Measurements from ENCODE around the gene MUC5B.
"Not testable (repeated sequence)": the region's sequence is repeated elsewhere in the genome, so short reads cannot be mapped to it uniquely, and the experiment has no call there.

Gene MUC5B

GRCh38 chr11:1180947-1181391 lies 41.9 kb upstream of the MUC5B start:
- Histone ChIP-seq H3K9ac (ENCODE audit: low read depth, low read length) (no peak overlapping the region), H3K9me3 (ENCODE audit: control insufficient read depth, insufficient read depth, low read length) (no peaks in the 10 kb centered on the region), H3K4me1 (ENCODE audit: insufficient read depth, low read length) (no peaks in the 10 kb centered on the region), H3K36me3 (ENCODE audit: insufficient read depth, low read length) (no peaks in the 10 kb centered on the region)

- no peak overlapping the region for H3K9ac ChIP-seq (ENCODE audit: low read depth, low read length)
- H3K4me1 ChIP-seq (ENCODE audit: insufficient read depth, low read length), result no peaks in the 10 kb centered on the region
- no peaks in the 10 kb centered on the region for H3K36me3 ChIP-seq (ENCODE audit: insufficient read depth, low read length)
- no peaks in the 10 kb centered on the region for H3K9me3 ChIP-seq (ENCODE audit: control insufficient read depth, insufficient read depth, low read length)
Observed at GRCh38 chr11:1181420-1181819, 41.4 kb upstream of the MUC5B start.

GRCh38 chr11:1181853-1182535 lies 40.9 kb upstream of the MUC5B start:
- H3K9me3 ChIP-seq (ENCODE audit: control insufficient read depth, insufficient read depth, low read length), result no peaks in the 10 kb centered on the region
- H3K9ac ChIP-seq (ENCODE audit: low read depth, low read length), result no peak overlapping the region
- no peaks in the 10 kb centered on the region for H3K36me3 ChIP-seq (ENCODE audit: insufficient read depth, low read length)
- no peaks in the 10 kb centered on the region for H3K4me1 ChIP-seq (ENCODE audit: insufficient read depth, low read length)

- H3K9ac ChIP-seq (ENCODE audit: low read depth, low read length); H3K4me1 ChIP-seq (ENCODE audit: insufficient read depth, low read length); H3K9me3 ChIP-seq (ENCODE audit: control insufficient read depth, insufficient read depth, low read length); H3K36me3 ChIP-seq (ENCODE audit: insufficient read depth, low read length): not testable (repeated sequence)
Observed at GRCh38 chr11:1184139-1184538, 38.7 kb upstream of the MUC5B start.

- H3K4me1 ChIP-seq (ENCODE audit: insufficient read depth, low read length); H3K9me3 ChIP-seq (ENCODE audit: control insufficient read depth, insufficient read depth, low read length); H3K36me3 ChIP-seq (ENCODE audit: insufficient read depth, low read length); H3K9ac ChIP-seq (ENCODE audit: low read depth, low read length): not testable (repeated sequence)
Observed at GRCh38 chr11:1188451-1189130, 34.3 kb upstream of the MUC5B start.

GRCh38 chr11:1189816-1190215 lies 33.0 kb upstream of the MUC5B start:
- H3K4me1 ChIP-seq (ENCODE audit: insufficient read depth, low read length); H3K36me3 ChIP-seq (ENCODE audit: insufficient read depth, low read length); H3K9me3 ChIP-seq (ENCODE audit: control insufficient read depth, insufficient read depth, low read length); H3K9ac ChIP-seq (ENCODE audit: low read depth, low read length): not testable (repeated sequence)

- H3K9ac ChIP-seq (ENCODE audit: low read depth, low read length); H3K36me3 ChIP-seq (ENCODE audit: insufficient read depth, low read length); H3K9me3 ChIP-seq (ENCODE audit: control insufficient read depth, insufficient read depth, low read length); H3K4me1 ChIP-seq (ENCODE audit: insufficient read depth, low read length): not testable (repeated sequence)
Observed at GRCh38 chr11:1191786-1192470, 30.9 kb upstream of the MUC5B start.

- no peaks in the 10 kb centered on the region for H3K9me3 ChIP-seq (ENCODE audit: control insufficient read depth, insufficient read depth, low read length)
- H3K9ac ChIP-seq (ENCODE audit: low read depth, low read length), result no peak overlapping the region
- H3K36me3 ChIP-seq (ENCODE audit: insufficient read depth, low read length), result no peaks in the 10 kb centered on the region
- H3K4me1 ChIP-seq (ENCODE audit: insufficient read depth, low read length), result no peaks in the 10 kb centered on the region
Observed at GRCh38 chr11:1192741-1193325, 30.0 kb upstream of the MUC5B start.

- H3K36me3 ChIP-seq (ENCODE audit: insufficient read depth, low read length), result no peaks in the 10 kb centered on the region
- H3K9me3 ChIP-seq (ENCODE audit: control insufficient read depth, insufficient read depth, low read length), result no peaks in the 10 kb centered on the region
- H3K9ac ChIP-seq (ENCODE audit: low read depth, low read length), result no peak overlapping the region
- H3K4me1 ChIP-seq (ENCODE audit: insufficient read depth, low read length), result no peaks in the 10 kb centered on the region
Observed at GRCh38 chr11:1193326-1194230, 29.3 kb upstream of the MUC5B start.

GRCh38 chr11:1194231-1194976 lies 28.5 kb upstream of the MUC5B start:
- H3K9me3 ChIP-seq (ENCODE audit: control insufficient read depth, insufficient read depth, low read length), result no peaks in the 10 kb centered on the region
- no peaks in the 10 kb centered on the region for H3K36me3 ChIP-seq (ENCODE audit: insufficient read depth, low read length)
- no peak overlapping the region for H3K9ac ChIP-seq (ENCODE audit: low read depth, low read length)
- H3K4me1 ChIP-seq (ENCODE audit: insufficient read depth, low read length), result no peaks in the 10 kb centered on the region

GRCh38 chr11:1194977-1195681 lies 27.7 kb upstream of the MUC5B start:
- H3K9ac ChIP-seq (ENCODE audit: low read depth, low read length), result no peak overlapping the region
- H3K4me1 ChIP-seq (ENCODE audit: insufficient read depth, low read length), result no peaks in the 10 kb centered on the region
- H3K36me3 ChIP-seq (ENCODE audit: insufficient read depth, low read length), result no peaks in the 10 kb centered on the region
- no peaks in the 10 kb centered on the region for H3K9me3 ChIP-seq (ENCODE audit: control insufficient read depth, insufficient read depth, low read length)

- no peak overlapping the region for H3K9ac ChIP-seq (ENCODE audit: low read depth, low read length)
- H3K9me3 ChIP-seq (ENCODE audit: control insufficient read depth, insufficient read depth, low read length), result no peaks in the 10 kb centered on the region
- H3K4me1 ChIP-seq (ENCODE audit: insufficient read depth, low read length), result no peaks in the 10 kb centered on the region
- no peaks in the 10 kb centered on the region for H3K36me3 ChIP-seq (ENCODE audit: insufficient read depth, low read length)
Observed at GRCh38 chr11:1195682-1196515, 27.0 kb upstream of the MUC5B start.
